HG02588 (cell line): ENCODE results near the gene WDR83.
"Not testable (repeated sequence)": the region's sequence is repeated elsewhere in the genome, so short reads cannot be mapped to it uniquely, and the experiment has no call there.

Source experiments
- ATAC-seq: cut with Tn5 transposase; IDR thresholded peaks from one replicate; pipeline ENCODE4 v1.9.1; 2021; ENCODE audit warnings: mild to moderate bottlenecking, moderate library complexity; ENCODE audit not compliant: unreplicated experiment

The WDR83 gene

DNA sequence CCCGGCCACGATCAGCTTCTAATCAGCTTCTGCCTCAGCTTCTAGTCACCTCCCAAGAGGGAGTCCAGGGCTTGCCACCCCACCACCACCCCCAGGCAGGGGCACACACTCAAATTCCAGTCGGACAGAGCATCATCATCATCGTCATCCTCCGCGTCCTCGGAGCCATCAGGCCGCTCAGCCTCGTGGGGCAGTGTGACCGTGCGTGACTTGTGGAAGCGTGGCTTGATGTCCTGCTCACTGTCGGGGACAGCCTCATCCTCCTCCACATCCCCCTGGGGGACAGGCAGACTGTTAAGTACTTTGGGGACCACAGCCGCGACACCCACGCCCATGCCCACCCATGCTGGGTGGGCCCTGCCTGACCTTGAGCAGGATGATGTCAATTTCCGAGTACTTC is 44.6 kb downstream of the WDR83 start:
- no peak for ATAC-seq

DNA sequence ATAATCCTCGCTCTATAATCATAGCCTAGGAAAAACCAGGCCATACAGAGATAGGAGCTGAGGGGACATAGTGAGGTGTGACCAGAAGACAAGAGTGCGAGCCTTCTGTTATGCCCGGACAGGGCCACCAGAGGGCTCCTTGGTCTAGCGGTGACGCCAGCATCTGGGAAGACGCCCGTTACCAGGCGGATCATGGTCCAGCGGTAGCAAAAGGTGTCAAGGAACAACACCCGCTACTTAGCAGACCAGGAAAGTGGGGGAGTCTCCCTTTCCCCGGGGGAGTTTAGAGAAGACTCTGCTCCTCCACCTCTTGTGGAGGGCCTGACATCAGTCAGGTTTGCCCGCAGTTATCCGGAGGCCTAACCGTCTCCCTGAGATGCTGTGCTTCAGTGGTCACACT is 45.5 kb downstream of the WDR83 start:
- not testable (repeated sequence) for ATAC-seq

DNA sequence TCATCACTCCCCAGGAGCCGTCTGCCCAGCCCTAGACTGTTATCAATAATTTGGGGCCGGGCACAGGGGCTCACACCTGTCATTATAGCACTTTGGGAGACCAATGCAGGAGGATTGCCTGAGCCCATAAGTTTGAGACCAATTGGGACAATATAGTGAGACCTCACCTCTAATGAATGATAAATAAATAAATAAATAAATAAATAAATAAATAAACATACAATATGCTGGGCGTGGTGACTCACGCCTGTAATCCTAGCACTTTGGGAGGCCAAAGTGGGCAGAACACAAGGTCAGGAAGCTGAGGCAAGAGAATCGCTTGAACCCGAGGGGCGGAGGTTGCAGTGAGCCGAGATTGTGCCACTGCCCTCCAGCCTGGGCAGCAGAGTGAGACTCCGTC is 46.7 kb downstream of the WDR83 start:
- not testable (repeated sequence) for ATAC-seq

DNA sequence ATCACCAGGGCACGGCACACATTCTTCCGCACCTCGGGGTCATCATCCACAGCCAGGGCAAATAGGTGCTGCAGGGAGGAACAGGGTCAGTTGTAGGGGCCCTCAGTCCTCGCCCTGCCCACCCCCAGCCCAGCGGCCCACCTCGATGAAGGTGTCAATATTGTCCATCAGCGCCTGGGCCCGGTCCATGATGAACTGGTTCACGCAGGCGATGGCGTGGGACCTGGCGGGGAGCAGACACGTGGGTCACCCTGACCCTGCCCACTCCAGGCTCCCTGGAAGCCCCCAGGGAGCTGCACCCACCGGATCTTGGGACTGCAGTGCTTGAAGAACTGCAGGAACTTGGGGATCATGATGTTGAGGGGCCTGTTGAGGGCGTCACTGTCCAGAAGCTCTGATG is 48.5 kb downstream of the WDR83 start:
- no peak for ATAC-seq

DNA sequence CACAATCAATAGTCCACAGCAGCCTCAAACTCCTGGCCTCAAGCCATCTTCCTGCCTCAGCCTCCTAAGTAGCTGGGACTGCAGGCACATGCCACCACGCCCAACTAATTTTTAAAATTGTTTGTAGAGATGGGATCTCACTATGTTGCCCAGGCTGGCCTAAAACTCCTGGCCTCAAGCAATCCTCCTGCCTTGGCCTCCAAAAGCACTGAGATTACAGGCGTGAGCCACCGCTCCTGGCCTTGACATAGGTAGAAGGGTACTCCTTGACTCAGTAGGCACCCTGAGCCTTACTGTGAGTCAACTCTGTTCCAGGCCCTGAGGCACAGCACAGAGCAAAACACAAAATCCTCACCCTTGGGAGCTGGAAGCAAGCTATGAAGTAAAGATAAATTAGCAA is 49.3 kb downstream of the WDR83 start:
- ATAC-seq, result no peak

DNA sequence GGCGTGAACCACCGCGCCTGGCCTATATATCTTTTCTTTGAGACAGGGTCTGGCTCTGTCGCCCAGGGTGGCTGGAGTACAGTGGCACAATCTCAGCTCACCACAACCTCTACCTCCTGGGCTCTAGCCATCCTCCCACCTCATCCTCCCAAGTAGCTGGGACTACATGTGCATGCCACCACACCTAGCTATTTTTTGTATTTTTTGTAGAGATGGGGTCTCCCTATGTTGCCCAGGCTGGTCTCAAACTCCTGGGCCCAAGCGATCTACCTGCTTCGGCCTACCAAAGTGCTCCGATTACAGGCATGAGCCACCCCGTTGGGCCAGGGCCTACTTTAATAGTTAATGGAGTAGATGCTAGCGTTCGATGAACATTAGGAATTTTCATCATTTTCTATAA is 53.7 kb downstream of the WDR83 start:
- no peak for ATAC-seq

DNA sequence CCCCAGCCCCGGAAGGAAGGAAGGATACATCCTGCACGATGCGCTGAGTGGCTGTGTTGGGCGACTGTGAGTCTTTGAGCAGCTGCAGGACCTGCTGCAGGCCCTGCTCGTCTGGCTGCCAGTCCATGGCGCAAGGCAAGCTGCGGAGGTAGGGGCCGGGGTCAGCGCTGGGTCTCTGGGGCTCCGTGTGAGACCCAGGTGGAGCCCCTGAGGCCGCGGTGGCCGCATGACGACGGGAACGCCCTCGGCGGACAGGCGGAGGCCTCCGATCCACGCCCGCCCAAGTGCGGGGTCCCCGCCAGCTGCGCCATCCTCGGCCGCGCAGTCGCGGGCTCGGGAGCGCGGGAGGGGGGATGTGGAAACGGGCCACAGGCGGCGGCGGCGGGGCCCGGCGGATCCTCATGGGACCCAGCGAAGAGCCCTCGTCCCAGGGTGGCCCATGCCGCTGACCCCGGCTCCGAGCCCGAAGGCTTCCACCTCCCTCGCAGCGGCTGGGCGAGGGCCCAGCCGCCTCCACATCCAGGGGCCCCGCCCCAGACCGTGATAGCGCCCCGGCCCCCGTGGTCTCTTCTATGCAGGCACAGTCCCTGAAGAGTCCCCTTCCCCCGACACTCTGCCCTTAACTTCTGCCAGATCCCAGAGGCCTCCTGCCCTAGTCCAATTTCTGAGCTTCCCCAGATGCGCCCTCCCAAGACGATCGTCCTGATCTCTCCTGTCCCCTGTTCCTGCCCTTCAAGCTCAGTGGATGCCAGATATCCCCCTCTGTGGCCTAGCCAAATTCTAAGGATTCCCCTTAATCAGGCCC is 54.4 kb downstream of the WDR83 start:
- ATAC-seq, result no peak

DNA sequence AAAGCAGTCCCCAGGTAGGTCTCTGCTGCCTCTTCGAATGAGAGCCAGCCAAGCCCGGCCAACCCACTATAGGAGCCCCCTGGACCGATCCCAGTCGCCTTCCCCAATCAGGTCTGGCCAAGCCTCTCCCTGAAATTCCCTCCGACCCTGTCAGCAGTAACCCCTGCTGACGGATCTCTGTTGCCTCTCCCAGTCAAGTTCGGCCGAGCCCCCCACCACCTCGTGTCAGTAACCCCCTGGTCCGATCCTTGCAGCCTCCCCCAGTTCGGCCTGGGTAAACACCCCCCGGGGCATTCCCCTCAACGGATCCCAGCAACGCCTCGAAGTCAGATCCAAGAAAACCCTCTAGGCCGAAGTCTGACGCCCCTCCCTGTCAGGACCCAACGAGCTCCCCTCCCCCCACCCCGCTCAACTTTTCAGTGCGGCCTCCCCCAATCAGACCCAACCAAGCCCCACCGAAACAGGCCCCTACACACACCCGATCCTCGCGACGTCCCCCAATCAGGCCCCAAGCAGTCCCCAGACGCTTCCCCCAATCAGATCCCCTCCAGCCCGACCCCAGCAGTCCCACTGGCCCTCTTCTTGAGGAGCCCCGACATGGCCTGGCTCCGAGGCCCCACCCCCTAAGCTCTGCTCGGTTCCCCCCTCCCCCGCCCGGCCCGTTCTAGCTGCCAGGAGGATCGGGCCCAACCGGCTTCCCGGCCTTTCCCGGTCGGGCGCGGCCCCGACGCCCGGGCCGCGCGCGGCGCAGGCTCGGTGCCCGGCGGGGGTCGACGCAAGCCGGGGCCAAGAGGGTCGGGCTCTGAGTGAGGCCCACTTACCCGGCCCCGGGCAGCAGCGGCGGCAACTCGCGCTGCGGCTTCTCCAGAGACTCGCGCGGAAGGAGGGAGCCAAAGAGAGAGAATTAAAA is 55.3 kb downstream of the WDR83 start:
- peak; percentile 30 for ATAC-seq

DNA sequence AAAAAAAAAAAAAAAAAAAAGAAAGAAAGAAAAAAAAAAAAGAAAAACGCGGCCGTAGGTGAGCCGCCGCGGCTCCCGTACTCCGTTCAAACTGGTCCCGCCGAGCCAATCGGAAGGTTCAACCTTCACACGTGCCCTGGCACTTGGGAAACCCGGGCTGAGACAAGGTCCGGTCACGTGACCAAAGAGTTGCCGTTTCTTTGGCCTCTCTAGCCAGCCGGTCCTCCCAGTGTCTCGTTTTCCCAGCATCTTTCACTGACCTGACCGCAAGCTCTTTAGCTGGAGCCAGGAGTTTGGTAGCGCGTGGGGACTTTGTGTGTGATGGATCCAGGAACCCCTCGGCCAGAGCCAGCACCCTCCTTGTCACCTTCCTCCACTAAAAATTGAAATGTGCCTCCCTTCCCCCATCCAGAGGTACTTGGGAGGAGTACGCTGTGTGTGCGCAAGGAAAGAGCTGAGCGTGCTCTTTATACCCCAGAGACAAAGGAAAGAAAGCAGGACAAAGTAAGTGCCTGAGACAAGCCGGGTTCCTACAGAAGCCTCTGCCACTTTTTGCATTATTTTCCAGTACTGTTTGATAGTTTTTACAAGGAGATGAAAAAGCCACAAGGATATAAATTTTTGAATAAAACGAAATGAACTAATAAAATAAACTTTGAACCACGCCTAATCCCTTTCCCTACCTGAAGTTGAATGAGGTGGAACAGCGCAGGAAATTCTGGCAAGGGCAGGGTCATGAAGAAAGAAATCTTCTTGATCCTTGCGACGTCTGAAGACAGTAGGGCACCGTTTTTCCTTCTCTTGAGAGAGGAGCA is 56.2 kb downstream of the WDR83 start:
- peak; percentile 71 for ATAC-seq

DNA sequence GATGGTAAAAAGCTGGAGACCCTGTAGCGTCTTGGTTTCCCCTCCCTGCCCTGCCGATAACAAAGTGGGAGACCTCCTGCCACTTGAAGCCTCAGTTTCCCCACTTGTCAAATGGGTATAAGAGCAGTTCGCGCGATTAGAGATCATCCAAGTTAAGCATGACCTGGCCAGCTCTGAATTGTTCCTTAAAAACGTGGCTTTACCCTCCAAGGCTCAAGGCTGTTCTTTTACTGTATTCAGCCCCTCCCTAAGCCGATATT is 56.7 kb downstream of the WDR83 start:
- no peak for ATAC-seq

DNA sequence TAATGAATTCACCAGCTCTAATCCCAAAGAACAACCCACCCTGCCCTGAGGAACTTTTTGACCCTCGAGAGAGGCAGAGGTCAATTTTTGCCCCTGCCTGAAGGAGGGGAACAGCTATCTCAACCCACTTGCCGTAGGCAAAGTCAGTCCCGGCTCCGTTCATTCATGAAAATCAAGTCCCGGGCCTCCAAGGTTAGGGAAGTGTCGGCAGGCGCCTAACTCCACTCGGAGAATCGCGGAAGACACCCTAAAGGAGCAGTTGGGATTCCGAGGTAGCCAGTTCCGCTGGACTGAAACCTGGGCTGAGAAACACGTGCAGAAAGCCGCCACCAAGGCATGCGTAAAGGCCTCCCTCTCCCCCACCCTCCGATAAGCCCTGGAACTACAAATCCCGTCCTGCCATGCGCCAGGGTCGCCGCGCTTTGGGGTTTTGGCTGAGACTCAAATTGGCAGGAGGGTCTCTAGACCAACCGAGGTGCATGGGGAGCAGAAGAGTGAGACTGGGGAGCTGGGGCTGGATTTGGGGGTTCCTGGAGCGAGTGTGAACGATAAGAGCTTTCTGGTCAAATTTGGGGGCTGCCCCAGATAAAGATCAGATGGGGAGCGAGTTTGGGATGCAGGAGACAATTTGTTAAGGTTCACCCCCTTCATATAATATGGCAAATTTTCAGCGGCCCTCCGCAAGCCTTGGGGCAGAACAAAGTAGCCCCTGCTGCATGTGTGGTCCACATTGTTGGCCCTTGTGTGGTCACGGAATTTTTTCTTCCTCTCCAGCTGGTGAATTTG is 57.2 kb downstream of the WDR83 start, which contains the start of gene TNPO2:
Gene TNPO2 (minus strand): TSS at position 292 of the 786 bp plus-strand sequence. CDS start 2,955 bp downstream, outside the sequence.
- no peak for ATAC-seq
